PFSK-1 (cell line): Measurements from ENCODE around the gene ZGPAT.
A peak's percentile ranks its signal among the peaks of the same experiment; 100 is the strongest.

Experiments
- REST ChIP-seq, 2 experiments: IDR thresholded peaks; 2 replicates each; pipeline versions ENCODE4 v1.6.1 to v1.8.0; 2011 to 2012; ENCODE audit warnings: low read depth in 2 of 2, low read length in 2 of 2, control low read depth in 1 of 2, inconsistent platforms in 1 of 2, mild to moderate bottlenecking in 1 of 2, moderate library complexity in 1 of 2; ENCODE audit not compliant: insufficient read depth in 1 of 2
- TAF1 ChIP-seq: IDR thresholded peaks from 2 replicates; pipeline ENCODE4 v1.6.1; 2012; ENCODE audit warnings: low read length, control low read depth, borderline replicate concordance; ENCODE audit not compliant: insufficient read depth

- TF ChIP-seq REST (IDR thresholded peaks at IDR 0.05; ENCODE audit: insufficient read depth in 1 of 2, low read depth in 2 of 2, low read length in 2 of 2), result peak; percentile 40 to 53; a peak in 2 of 4 replicates
- peak; percentile 86; the same call in 1 of the 2 replicates for TF ChIP-seq TAF1
These were observed 21.1 kb upstream of the ZGPAT start for GRCh38 chr20:63686492-63687321.
